ENCODE data around the gene FZD7.

- TF ChIP-seq POLR2A (IDR thresholded peaks at IDR 0.05) (no peak), CTCF (IDR thresholded peaks at IDR 0.05) (no peak)
Observed at GRCh38 chr2:202037086-202037485, 3.4 kb downstream of the FZD7 start.

All from body of pancreas (tissue), 4 donors.